A549 (cell line): ENCODE results near the gene GMPPB. TPM values are rescaled to one million over a fixed set of nuclear protein-coding genes. Genes with fewer than 3 reads are reported as not detected.

Experiments used
- ATAC-seq, 2 experiments: fragments of 200-7000 bp in 1 of 2; fragments of >200 bp in 1 of 2; cut with Nextera tagmentation in 1 of 2; cut with Tn5 transposase in 1 of 2; 3 replicates each; pipeline versions ENCODE4 v1.8.0 to v1.9.1; 2018 to 2020; ENCODE audit warnings: mild to moderate bottlenecking in 1 of 2, moderate library complexity in 1 of 2
- CTCF ChIA-PET: fragments of 300-600 bp; sonication (Branson Sonifier 250); formaldehyde crosslinking; extraction: SDS; loops from one replicate; lab custom pipeline; 2021; ENCODE audit warnings: antibody characterized with exemption, inconsistent platforms; lab: Yijun Ruan, JAX
- POLR2A ChIA-PET: fragments of 350-600 bp; formaldehyde crosslinking; extraction: SDS; loops from one replicate; lab custom pipeline; 2021; ENCODE audit warnings: antibody characterized with exemption, inconsistent platforms; lab: Yijun Ruan, JAX
- DNase-seq, 2 experiments: peaks; one replicate each; pipeline versions ENCODE4 v3.0.0 to v3.0.0-alpha.2; 2011 to 2016; ENCODE audit warnings: low read depth in 1 of 2, low spot score in 1 of 2
- FAIRE-seq: peaks from 2 replicates; lab custom pipeline; 2011; peaks lifted over from hg19 to GRCh38; lab: Jason Lieb, UNC
- H3K27ac ChIP-seq, 2 experiments: fragments of >200 bp; sonication (Bioruptor Twin); formaldehyde crosslinking; 3 replicates each; pipeline ENCODE4 v1.5.1; 2016 to 2017
- H3K4me1 ChIP-seq: fragments of >200 bp; sonication (Bioruptor Twin); formaldehyde crosslinking; 3 replicates; pipeline ENCODE4 v1.6.1; 2016
- H3K4me2 ChIP-seq: fragments of >200 bp; sonication (Bioruptor Twin); formaldehyde crosslinking; 3 replicates; pipeline ENCODE4 v1.6.1; 2016
- H3K4me3 ChIP-seq: fragments of >200 bp; sonication (Bioruptor Twin); formaldehyde crosslinking; 3 replicates; pipeline ENCODE4 v1.5.1; 2016
- H3K9me3 ChIP-seq: fragments of >200 bp; sonication (Bioruptor Twin); formaldehyde crosslinking; 3 replicates; pipeline ENCODE4 v1.6.1; 2016
- BHLHE40 ChIP-seq: IDR thresholded peaks from 2 replicates; pipeline ENCODE4 v1.6.1; 2012; ENCODE audit warnings: low read depth, low read length, inconsistent platforms
- EHF ChIP-seq: fragments of 250-450 bp; sonication (Bioruptor Pico); IDR thresholded peaks from 2 replicates; pipeline ENCODE4 v1.5.0; 2020; ENCODE audit warnings: mild to moderate bottlenecking
- ESRRA ChIP-seq: fragments of 150-350 bp; IDR thresholded peaks from 2 replicates; pipeline ENCODE4 v1.6.1; 2014; ENCODE audit warnings: mild to moderate bottlenecking, low read length, borderline replicate concordance
- HOXA7 ChIP-seq: fragments of 250-450 bp; sonication (Bioruptor Pico); IDR thresholded peaks from 2 replicates; pipeline ENCODE4 v1.5.0; 2020; ENCODE audit warnings: mild to moderate bottlenecking, moderate library complexity
- HOXB5 ChIP-seq: fragments of 250-450 bp; sonication (Bioruptor Pico); IDR thresholded peaks from 2 replicates; pipeline ENCODE4 v1.5.0; 2020; ENCODE audit warnings: mild to moderate bottlenecking, moderate library complexity
- RARB ChIP-seq: fragments of 250-450 bp; sonication (Bioruptor Pico); IDR thresholded peaks from 2 replicates; pipeline ENCODE4 v1.8.0; 2021; ENCODE audit warnings: mild to moderate bottlenecking, moderate library complexity
- RCOR1 ChIP-seq: fragments of 150-350 bp; IDR thresholded peaks from 2 replicates; pipeline ENCODE4 v1.6.1; 2014; ENCODE audit warnings: antibody characterized with exemption, low read length, low read depth
- RFX5 ChIP-seq: fragments of 450-650 bp; IDR thresholded peaks from 2 replicates; pipeline ENCODE4 v1.7.1; 2014; ENCODE audit warnings: antibody characterized with exemption, mild to moderate bottlenecking, moderate library complexity
- RNF2 ChIP-seq: fragments of 200-600 bp; sonication (generic); IDR thresholded peaks from 2 replicates; pipeline ENCODE4 v1.6.1; 2016; ENCODE audit warnings: low read depth, mild to moderate bottlenecking, antibody characterized with exemption, moderate library complexity, borderline replicate concordance
- TP53 ChIP-seq: fragments of 250-450 bp; sonication (Bioruptor Pico); IDR thresholded peaks from 2 replicates; pipeline ENCODE4 v1.5.0; 2021; ENCODE audit warnings: mild to moderate bottlenecking, moderate library complexity
- ZC3H11A ChIP-seq: fragments of 450-650 bp; IDR thresholded peaks from 2 replicates; pipeline ENCODE4 v1.6.1; 2014; ENCODE audit warnings: antibody characterized with exemption, mild to moderate bottlenecking
- ZFP36 ChIP-seq: fragments of 450-650 bp; IDR thresholded peaks from 2 replicates; pipeline ENCODE4 v1.6.1; 2014; ENCODE audit warnings: borderline replicate concordance; ENCODE audit not compliant: partially characterized antibody
- ZNF302 ChIP-seq: fragments of 250-450 bp; sonication (Bioruptor Pico); IDR thresholded peaks from 2 replicates; pipeline ENCODE4 v1.9.0; 2021; ENCODE audit warnings: inconsistent platforms, mild to moderate bottlenecking, moderate library complexity
- WGBS: methylation state at CpG from one replicate; pipeline ENCODE4 v1.1.6; 2017; ENCODE audit errors: missing lambda C conversion rate; 5-methylcytosine and 5-hydroxymethylcytosine counted together
- polyA plus RNA-seq, 4 experiments: library from polyadenylated mRNA; depleted of rRNA in 3 of 4; stranded (reverse); fragments of >200 nt; fragmentation: RNase III in 1 of 4; extraction: RNeasy Plus Mini Kit Qiagen cat#74134 plus additional on column Dnase treatment in 1 of 4; gene quantifications; 2 replicates in 3 of 4; 3 replicates in 1 of 4; pipeline ENCODE4 v1.2.3, GENCODE V29; 2011 to 2017
- TF ChIP-seq, protein P1 (sequence below): fragments of 250-450 bp; sonication (Bioruptor Pico); IDR thresholded peaks from 2 replicates; pipeline ENCODE4 v1.5.0; 2021; ENCODE audit warnings: mild to moderate bottlenecking, moderate library complexity, borderline replicate concordance
- TF ChIP-seq, protein P2 (sequence below): fragments of >200 bp; sonication (Bioruptor Twin); formaldehyde crosslinking; IDR thresholded peaks from 3 replicates; pipeline ENCODE4 v1.6.1; 2016
- TF ChIP-seq, protein P3 (sequence below): IDR thresholded peaks from 2 replicates; pipeline ENCODE4 v1.6.1; 2012; ENCODE audit warnings: low read depth, borderline replicate concordance
- TF ChIP-seq, protein P4 (sequence below): fragments of 200-600 bp; sonication (generic); IDR thresholded peaks from 2 replicates; pipeline ENCODE4 v1.6.1; 2016; ENCODE audit warnings: antibody characterized with exemption, mild to moderate bottlenecking, moderate library complexity
- TF ChIP-seq, protein P5 (sequence below): fragments of 150-350 bp; IDR thresholded peaks from 2 replicates; pipeline ENCODE4 v1.6.1; 2014; ENCODE audit warnings: low read depth, mild to moderate bottlenecking, low read length

Gene GMPPB
- polyA plus RNA-seq, 2 of the 4 experiments (the other 2 are of a cell fraction), result 12.9 to 24.1 TPM

DNA sequence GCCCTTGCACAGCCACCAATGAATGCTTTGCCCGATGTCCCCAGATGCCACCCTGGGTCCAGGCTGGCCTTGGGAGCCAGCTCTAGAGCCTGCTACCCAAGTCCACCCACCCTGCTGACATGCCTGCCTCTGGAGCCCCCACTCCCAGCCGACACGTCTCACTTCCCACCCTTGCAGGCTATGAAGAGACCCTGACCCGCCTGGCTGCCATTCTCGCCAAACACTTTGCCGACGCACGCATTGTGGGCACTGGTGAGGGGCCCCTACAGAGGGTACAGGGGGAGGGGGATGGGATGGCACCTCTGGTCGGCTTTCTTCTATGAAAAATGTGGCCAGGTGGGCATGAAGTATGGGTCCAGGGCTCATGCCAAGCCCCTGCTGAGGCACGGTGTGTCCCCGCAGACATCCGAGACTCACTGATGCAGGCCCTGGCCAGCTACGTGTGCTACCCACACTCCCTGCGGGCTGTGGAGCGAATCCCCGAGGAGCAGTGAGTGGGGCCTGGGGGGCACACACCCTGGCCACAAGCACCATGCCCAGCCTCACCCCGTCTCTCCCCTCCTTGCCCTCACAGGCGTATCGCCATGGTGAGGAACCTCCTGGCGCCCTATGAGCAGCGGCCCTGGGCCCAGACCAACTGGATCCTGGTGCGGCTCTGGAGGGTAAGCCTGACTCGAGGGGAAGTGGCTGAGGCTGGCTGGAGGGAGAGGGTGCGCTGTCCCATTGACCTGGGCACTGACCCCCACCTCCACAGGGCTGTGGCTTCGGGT lies 10.2 kb downstream of the GMPPB start:
- Histone ChIP-seq H3K4me1 (no peaks in the 10 kb centered on the region), H3K4me3 (no peak overlapping the region), H3K9me3 (no peaks in the 10 kb centered on the region), H3K27ac (no peak overlapping the region), H3K4me2 (no peak overlapping the region)
- POLR2A ChIA-PET, result no interaction called here
- TF ChIP-seq RCOR1 (no peak), ESRRA (no peak), ZFP36 (no peak), EHF (no peak), TP53 (CRISPR knock-in tag) (no peak), RARB (CRISPR knock-in tag) (no peak), RFX5 (no peak), HOXA7 (CRISPR knock-in tag) (no peak), ZC3H11A (no peak), RNF2 (no peak), BHLHE40 (no peak), HOXB5 (CRISPR knock-in tag) (no peak), ZNF302 (CRISPR knock-in tag) (no peak)
- TF ChIP-seq, protein P1, sequence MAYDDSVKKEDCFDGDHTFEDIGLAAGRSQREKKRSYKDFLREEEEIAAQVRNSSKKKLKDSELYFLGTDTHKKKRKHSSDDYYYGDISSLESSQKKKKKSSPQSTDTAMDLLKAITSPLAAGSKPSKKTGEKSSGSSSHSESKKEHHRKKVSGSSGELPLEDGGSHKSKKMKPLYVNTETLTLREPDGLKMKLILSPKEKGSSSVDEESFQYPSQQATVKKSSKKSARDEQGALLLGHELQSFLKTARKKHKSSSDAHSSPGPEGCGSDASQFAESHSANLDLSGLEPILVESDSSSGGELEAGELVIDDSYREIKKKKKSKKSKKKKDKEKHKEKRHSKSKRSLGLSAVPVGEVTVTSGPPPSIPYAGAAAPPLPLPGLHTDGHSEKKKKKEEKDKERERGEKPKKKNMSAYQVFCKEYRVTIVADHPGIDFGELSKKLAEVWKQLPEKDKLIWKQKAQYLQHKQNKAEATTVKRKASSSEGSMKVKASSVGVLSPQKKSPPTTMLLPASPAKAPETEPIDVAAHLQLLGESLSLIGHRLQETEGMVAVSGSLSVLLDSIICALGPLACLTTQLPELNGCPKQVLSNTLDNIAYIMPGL (CRISPR knock-in tag), result no peak
- TF ChIP-seq, protein P2, sequence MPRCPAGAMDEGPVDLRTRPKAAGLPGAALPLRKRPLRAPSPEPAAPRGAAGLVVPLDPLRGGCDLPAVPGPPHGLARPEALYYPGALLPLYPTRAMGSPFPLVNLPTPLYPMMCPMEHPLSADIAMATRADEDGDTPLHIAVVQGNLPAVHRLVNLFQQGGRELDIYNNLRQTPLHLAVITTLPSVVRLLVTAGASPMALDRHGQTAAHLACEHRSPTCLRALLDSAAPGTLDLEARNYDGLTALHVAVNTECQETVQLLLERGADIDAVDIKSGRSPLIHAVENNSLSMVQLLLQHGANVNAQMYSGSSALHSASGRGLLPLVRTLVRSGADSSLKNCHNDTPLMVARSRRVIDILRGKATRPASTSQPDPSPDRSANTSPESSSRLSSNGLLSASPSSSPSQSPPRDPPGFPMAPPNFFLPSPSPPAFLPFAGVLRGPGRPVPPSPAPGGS, result no peak
- TF ChIP-seq, protein P3, sequence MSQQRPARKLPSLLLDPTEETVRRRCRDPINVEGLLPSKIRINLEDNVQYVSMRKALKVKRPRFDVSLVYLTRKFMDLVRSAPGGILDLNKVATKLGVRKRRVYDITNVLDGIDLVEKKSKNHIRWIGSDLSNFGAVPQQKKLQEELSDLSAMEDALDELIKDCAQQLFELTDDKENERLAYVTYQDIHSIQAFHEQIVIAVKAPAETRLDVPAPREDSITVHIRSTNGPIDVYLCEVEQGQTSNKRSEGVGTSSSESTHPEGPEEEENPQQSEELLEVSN, result no peak
- TF ChIP-seq, protein P4, sequence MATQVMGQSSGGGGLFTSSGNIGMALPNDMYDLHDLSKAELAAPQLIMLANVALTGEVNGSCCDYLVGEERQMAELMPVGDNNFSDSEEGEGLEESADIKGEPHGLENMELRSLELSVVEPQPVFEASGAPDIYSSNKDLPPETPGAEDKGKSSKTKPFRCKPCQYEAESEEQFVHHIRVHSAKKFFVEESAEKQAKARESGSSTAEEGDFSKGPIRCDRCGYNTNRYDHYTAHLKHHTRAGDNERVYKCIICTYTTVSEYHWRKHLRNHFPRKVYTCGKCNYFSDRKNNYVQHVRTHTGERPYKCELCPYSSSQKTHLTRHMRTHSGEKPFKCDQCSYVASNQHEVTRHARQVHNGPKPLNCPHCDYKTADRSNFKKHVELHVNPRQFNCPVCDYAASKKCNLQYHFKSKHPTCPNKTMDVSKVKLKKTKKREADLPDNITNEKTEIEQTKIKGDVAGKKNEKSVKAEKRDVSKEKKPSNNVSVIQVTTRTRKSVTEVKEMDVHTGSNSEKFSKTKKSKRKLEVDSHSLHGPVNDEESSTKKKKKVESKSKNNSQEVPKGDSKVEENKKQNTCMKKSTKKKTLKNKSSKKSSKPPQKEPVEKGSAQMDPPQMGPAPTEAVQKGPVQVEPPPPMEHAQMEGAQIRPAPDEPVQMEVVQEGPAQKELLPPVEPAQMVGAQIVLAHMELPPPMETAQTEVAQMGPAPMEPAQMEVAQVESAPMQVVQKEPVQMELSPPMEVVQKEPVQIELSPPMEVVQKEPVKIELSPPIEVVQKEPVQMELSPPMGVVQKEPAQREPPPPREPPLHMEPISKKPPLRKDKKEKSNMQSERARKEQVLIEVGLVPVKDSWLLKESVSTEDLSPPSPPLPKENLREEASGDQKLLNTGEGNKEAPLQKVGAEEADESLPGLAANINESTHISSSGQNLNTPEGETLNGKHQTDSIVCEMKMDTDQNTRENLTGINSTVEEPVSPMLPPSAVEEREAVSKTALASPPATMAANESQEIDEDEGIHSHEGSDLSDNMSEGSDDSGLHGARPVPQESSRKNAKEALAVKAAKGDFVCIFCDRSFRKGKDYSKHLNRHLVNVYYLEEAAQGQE, result no peak
- TF ChIP-seq, protein P5, sequence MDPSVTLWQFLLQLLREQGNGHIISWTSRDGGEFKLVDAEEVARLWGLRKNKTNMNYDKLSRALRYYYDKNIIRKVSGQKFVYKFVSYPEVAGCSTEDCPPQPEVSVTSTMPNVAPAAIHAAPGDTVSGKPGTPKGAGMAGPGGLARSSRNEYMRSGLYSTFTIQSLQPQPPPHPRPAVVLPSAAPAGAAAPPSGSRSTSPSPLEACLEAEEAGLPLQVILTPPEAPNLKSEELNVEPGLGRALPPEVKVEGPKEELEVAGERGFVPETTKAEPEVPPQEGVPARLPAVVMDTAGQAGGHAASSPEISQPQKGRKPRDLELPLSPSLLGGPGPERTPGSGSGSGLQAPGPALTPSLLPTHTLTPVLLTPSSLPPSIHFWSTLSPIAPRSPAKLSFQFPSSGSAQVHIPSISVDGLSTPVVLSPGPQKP, result no peak
- DNase-seq (no peak), ATAC-seq (no peak), FAIRE-seq (no peak)
- WGBS, result 89% methylated on average over 8 of the region's 25 CpGs
- CTCF ChIA-PET, result interaction anchor here (1.3 to 2.1 kb wide), 3 partner anchors 10 to 126 kb away, joined by 5 to 7 read pairs (median 5); partner anchors contain the start of gene GMPPB
